Measurements from ENCODE around the gene CLCNKB.

CLCNKB gene

DNA sequence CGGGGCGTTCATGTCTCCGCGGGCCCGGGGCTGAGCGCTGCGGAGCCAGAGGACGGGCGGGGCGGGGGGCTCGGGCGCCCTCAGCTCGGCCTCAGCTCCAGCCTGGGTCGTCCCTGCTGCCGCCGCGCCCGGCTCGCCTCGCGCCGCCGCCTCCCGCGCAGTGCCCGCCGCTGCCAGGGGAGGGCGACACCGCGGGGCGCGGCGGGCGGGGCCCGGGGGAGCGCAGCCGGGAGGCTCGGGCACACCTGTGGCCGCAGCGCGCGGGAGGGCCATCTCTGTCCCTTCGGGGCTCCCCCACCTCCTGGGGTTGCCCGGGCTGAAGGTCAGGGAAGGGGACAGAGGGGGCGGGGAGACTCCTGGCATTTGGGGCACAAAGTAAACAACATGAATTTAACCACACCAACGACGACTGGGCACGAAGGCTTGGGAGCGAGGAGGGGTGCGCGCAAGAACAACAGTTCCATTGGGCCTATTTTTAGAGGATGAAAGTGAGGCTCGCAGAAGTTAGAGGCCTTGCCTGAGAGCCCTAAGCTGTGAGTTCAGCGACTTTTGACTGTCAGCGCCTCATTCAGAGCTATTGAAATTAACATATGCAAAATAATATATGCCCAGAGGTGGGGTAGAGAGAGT, 30.0 kb downstream of the CLCNKB start, which contains the start of gene FAM131C:
Gene FAM131C, minus strand, starts transcription at position 162 of the 630 bp plus-strand sequence. CDS start 209 bp downstream, outside the sequence.
- DNase-seq (ENCODE audit: low read depth in 2 of 2, low spot score in 1 of 2), result no peak

DNA sequence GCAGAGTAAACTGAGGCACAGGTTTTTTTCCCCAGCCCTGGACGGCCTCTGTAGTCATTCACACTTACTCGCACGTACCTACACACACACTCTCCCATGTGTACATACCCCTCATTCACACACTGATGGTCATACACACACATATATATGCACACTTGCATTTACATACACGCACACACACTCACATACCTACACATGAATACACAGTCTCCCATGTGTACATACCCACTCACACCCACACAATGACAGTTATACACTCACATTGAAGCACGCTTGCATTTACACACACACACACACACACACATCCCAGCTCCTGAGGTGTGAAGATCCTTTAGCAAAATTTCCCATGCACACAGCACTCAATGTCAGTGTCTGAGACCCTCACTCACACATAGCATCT, 30.6 kb downstream of the CLCNKB start:
- DNase-seq (ENCODE audit: low read depth in 2 of 2, low spot score in 1 of 2), result no peak

DNA sequence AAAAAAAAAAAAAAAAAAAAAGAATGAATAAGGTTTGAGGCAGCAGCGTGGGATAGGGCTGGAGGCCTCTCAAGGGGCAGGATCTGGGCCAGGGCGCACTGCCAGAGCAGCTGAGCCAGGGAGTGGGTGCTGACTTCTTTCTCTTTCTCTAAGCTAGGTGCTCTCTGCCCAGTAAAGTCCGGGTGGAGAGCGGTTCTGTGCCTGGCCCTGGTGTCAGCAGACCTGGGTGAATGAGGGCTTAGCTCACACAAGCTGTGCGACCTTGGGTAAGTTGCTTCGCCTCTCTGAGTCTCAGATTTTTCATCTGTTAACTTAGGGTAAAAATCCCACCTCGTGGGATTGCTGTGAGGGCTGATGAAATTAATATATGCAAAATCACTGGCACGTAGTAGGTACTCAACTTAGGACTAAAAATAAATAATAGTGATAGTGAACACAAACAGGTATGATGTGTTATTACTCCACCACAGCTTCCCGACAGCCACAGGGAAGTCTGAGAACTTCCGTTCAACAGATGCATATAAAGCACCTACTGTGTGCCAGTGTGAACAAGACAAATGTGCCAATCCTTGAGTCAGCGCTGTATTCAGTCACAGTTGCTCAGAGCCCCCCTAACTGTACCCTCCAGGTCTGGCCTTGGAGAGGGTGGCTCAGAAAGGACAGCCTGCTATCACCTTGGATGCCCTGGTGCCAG, 31.9 kb downstream of the CLCNKB start:
- DNase-seq (ENCODE audit: low read depth in 2 of 2, low spot score in 1 of 2), result no peak

DNA sequence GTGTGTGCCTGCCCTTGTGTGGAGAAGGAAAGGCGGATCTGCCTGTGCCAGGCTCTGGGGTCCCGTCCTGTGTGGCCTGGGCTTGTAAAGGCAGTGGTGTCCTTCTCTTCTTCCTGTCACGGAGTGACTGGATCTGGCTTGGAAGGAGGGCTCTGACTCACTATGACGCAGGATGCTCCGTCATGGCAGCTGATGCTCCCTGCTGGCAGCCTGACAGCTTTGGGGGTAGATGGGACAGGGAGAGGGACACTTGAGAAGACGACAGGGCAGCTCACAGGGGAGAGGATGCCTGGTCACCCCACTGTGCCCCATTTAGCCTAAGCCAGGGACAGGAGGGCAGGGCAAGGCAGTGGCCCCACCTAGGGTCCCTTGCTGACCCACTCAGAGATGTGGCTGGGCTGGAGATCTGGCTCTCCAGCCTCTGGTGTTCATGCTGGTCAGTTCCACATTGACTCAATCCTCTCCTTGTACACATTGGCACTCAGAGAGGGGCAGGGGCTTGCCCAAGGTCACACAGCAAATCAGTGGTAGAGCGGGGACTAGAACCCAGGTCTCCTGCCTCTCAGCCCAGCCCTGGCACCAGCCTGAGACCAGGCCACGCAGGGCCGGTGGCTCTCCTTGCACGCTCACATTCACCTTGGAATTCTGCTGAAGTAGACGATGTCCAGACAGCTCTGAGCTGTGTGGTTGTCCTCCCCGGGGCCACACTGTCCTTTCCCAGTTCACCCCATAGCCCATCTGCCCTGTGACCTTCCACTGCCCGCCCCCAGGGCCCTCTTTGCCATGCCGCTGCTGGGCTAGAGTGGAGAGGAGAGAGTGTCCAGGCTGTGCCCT, 32.7 kb downstream of the CLCNKB start:
- no peak for DNase-seq (ENCODE audit: low read depth in 2 of 2, low spot score in 1 of 2)

DNA sequence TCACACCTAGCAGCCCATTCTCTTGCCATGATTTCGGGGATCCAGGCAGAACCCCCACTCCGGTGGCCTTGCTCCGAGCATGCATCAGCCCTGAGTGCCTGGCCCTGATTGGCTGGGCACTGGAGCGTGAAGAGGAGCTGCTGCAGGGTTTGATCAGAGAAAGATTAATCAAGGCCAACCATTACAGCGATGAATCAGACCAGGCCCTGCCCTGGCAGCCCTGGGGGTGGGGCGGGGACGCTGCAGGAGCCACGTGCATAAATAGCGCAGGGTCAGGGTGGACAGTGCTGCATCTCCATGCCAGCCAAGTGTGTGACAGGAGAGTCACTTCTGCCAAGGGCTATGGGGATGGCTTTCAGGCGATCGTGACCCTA, 33.3 kb downstream of the CLCNKB start:
- DNase-seq (ENCODE audit: low read depth in 2 of 2, low spot score in 1 of 2), result no peak

DNA sequence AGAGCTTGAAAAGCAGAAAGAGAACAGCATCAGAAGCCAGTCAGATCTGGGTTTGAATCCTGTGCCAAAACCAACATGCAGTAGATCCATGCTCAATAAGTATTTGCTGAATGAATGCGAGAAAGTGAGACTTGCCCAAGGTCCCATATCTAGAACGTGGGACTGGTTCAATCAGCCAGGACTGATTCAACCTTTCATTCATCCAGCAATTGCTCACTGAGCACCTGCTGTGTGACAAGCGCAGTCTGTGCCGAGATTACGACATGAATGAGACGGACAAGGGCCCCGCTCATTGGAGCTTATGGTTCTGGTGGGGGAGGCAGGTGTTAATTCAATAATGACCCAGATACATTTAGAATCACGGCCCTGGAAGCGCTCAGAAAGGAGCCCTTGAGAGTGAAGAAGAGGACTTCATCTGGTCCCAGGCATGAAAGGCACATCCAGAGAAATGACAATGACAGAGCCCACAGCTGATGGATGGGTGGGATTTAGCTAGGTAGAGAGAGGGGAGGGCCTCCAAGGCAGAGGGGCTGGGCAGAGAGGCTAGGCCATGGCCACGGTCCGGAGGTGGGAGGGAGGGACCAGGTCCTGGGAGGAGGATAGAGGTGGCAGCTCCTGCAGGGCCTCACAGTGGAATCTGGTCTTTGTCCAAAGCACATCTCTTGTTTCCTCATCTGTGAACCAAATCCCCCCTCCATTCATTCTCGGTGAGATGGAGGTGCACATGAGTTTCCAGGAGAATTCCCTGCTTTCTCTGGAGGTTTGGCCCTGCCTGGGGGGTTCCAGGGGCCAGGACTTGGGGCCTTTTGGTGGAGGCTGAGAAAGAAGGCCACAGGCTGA, 34.0 kb downstream of the CLCNKB start:
- DNase-seq (ENCODE audit: low read depth in 2 of 2, low spot score in 1 of 2), result no peak

DNA sequence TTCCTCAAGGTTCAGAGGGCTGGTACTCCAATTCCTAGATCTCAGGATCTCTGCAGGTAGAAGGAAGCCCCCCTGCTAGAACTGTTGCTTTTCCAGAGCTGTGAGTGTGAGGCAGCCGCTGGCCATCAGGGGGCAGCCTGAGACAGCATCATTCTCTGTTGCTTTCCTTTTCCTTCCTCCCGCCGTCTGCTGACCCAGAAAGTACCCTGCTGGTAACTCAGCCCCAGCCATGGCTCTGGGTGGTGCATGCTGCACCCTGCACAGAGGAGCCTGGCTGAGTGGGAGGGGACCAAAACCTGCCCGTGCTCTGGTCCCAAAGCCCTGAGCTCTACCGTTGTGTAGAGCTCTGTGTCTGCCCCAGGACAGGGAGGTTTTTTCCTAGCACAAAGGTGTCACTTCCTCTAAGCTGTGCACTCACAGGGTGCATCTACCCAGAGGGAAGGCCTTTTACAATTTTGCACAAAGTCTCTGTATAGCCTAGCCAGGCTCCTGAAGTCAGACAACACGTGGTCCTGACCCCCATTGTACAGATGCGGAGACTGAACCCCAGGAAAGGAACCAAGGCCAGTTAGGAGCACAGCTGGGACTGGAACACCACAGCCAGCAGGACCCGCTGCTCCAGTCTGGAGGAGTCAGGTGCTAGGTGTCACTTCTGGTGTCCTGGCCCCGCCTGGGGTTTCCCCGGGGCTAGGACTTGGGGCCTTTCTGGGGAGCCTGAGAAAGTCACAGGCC, 35.5 kb downstream of the CLCNKB start:
- peak; percentile 44 for DNase-seq (ENCODE audit: low read depth in 2 of 2, low spot score in 1 of 2)

DNA sequence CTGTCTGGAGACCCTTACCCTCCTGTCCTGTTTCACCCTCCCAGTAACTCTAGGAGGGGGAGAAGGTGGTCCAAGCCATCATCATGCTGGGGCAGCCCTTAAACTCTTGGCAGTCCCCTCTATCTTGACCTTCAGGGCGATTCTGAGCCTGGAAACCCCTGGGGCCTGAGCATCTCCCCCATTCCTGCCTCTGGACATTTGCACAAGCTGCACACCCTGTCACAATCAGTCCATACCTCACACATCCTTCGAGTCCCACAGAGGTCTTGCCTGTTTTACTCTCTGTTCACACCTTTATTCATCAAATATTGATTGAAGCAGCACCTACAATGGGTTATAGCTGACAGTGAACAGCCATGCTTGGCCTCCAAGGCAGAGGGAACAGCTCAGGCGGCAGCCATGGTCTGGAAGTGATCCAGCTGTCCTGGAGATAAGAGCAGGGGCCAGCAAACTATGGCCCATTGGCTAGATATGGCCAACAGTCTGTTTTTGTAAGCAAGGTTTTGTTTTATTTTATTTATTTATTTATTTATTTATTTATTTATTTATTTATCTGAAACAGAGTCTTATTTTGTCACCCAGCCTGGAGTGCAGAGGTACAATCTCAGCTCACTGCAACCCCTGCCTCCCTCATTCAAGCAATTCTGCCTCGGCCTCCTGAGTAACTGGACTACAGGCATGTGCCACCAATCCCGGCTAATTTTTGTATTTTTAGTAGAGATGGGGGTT, 37.0 kb downstream of the CLCNKB start:
- no peak for DNase-seq (ENCODE audit: low read depth in 2 of 2, low spot score in 1 of 2)

DNA sequence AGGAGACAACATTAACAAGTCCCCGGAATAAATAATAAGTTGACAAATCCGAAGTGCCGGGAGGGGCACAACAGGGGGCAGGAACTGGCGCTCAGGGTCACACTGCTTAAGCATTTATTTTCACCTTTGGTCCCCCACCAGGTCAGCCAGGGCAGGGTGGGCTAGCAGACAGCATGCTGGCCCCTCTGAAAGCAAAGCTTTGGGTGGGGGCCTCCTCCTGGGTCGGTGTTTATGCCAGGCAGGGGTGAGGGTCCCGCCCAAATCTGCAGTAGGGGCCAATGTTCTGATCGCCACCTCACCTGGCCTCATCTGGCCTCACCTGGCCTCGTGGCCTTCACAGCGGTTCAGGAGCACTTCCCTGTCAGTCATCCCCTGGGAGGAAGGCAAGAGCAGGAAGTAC, 38.1 kb downstream of the CLCNKB start:
- no peak for DNase-seq (ENCODE audit: low read depth in 2 of 2, low spot score in 1 of 2)

DNA sequence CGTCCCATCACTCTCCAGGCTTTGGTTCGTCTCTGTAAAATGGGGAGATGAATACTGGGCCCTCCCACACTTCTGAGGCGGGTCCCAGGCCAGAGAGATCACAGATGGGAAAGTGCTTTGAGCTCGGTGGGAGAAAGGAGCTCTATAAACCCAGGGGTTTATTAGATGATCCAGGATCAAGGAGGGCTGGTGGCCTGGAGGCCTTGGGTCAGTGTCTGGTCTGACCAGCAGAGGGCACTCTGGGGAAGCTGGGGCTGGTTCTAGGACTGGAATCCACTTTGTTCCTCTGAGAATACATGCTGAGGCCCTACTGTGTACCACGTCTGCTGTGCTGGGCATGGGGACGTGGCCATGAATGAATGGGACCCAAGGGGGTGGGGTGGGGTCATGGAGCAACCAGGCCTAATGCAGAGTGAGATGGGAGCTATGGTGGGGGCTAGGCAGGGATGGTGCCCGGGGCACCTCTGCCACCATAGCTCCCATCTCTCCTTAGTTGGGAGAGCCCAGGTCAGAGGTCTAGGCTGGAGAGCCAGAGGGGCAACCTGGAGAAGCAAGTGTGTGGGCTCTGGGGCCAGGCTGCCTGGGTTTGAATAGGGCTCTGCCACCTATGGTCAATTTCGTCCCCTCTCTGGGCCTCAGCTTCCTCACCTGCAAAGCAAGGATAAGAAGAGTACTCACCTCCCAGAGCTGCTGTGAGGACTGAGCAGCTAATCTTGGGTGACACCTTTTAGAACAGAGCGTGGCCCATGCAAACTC, 38.9 kb downstream of the CLCNKB start:
- peak; percentile 21 to 42 for DNase-seq (ENCODE audit: low read depth in 2 of 2, low spot score in 1 of 2)

DNA sequence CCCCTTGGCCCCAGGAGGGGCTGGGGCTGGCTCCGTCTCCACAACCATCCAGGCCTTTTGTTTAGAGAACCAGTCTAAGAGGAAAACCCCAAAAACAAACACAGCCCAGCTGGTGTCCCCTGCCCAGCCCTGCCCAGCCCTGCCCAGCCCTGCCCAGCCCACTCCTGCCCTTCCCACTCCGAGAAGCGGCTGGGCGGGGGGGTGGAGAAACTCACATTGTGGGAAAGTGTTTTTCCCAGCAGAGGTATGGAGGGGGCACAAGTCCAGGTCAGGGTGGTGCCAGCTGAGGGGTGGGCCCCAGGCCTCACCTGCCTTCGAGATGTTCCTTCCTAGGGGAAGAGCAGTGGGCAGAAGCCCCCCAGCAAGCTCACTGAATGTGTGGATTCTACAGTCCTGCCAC, 39.9 kb downstream of the CLCNKB start:
- no peak for DNase-seq (ENCODE audit: low read depth in 2 of 2, low spot score in 1 of 2)

DNA sequence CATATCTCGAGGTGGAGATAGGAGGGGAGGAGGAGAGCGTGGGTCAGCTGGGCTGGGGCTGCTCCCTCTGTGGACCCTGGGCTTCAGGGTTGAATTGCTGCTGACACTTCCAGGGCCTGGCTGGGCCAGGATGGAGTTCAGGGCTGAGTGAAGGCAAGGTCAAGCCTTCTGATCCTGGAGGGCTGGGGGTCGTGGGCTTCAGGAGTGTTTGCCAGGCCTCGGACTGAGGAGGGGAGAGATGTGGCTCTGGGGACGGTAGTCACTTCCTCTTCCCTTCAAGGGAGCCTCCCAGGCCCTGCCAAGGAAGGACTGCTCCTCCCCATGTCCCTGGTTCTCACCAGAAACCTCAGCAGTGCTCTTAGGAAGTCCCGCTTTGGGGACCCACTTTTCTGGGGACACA, 41.9 kb downstream of the CLCNKB start:
- DNase-seq (ENCODE audit: low read depth in 2 of 2, low spot score in 1 of 2), result no peak

DNA sequence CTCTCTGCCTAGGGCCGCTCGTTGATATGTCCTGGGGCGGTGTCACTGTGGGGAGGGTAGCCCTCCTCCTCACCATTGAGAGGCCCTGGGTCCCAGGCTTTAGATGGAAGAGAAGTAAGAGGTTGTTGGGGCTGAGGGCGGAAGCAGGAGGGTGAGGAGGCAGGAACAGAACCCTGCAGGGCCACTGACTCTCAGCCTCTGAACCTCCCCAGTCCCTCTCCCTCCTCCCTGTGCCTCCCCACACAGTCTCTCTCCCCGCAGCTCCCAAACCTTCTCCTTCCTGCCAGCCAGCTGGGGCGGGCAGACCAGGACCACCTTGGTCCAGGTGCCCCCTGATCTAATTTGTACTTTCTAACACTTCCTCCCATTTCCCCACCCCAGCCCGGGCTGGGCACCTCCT, 44.2 kb downstream of the CLCNKB start:
- DNase-seq (ENCODE audit: low read depth in 2 of 2, low spot score in 1 of 2), result no peak

DNA sequence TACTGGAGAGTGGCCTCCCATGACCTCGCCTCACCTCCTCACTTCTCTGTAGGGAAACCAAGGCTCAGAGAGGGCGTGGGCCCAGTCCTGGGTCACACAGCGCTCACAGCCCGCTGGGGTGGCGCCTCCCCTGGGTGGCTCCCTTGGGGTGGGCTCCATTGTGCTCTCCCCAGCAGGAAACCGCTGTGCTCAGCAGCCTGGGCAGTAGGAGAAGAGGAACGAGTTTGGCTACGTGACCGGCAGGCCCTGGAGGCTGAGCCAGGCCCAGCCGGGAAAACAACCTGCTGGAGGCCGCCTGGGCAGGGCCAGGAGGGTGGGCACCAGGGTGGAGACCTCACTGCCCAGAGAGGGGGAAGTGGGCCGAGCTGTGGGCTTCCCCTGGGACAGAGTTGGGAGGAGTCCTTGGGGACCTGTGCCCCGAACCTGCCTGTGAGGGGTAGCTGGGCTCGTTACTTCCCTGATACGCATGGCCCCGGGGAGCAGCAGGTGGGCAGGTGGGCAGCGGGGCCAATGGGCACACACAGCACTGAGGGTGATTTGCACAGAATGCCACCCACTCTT, 44.8 kb downstream of the CLCNKB start:
- DNase-seq (ENCODE audit: low read depth in 2 of 2, low spot score in 1 of 2), result no peak

DNA sequence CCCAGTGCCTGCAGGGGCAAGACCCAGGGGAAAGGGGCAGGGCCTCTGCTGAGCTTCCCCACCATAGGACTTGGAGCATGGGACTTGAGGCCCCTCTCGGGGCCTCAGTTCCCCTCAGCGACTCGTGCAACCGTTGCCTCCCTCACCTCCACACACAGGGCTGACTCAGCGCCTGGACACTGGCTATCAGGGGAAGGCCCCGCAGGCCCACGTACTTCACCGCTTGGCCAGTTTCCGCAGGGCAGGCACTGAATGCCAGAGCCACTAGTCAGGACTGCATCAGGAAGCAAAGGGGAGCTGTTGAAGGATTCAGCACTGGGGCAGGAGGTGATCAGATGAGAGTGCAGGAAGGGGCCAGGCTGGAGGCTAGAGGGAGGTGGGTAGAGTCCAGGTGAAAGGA, 45.4 kb downstream of the CLCNKB start:
- DNase-seq (ENCODE audit: low read depth in 2 of 2, low spot score in 1 of 2), result no peak

DNA sequence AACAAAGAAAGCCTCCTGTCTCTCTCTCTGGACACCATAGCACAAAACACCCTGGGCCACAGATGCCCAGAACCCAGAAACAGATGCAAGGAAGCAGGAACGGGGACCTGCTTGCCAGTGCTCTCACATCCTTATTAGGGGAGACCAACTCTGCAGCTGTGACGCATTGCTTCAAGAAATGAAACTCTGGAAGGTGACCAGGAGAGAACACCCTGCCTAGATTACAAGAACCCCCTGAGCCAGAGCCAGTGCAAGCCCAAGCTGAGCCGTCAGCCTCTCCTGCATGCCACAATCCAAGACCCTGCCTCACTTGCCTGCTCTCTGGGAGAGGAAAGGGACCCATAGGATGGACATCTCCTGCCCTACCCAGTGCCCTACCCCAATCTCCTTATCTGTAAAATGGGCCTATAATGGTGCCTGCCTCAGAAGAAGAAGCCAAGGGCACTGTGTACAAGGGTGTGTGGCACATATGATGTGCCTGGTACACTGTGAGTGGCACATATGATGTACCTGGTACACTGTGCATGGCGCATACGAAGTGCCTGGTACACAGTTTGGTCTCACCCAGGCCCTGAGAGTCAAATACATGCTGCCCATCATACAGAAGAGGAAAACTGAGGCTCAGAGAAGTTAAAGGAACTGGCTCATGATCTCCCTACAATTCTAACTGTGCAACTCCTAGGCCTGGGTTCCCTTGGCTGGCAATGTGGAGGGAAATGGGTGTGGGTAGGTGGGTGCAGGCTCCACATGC, 46.7 kb downstream of the CLCNKB start:
- DNase-seq (ENCODE audit: low read depth in 2 of 2, low spot score in 1 of 2), result no peak

DNA sequence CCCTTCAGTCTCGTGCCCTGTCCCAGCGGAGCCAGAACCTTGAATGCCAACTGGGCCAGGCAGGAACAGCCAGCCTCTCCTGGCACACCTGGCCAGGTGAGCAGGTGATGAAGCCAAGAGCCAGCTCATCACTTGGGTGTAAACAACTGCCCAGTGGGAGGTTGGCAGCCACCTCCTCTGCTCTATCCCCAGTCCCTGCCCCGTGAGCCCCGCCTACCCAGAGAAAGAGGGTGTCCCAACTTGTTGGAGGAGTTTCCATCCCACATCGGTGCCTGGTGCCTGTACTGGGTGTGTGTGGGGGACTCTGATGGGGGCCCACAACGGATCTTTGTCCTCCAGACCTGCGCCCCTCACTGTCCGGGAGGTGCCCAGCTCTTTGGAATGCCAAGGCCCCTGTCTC, 47.7 kb downstream of the CLCNKB start:
- DNase-seq (ENCODE audit: low read depth in 2 of 2, low spot score in 1 of 2), result no peak

All from stimulated activated CD8-positive, alpha-beta memory T cell treated with anti-CD3 and anti-CD28 coated beads, Interleukin-4, amount 100 ng/mL, for 4 hours (primary cell).